GM23248 (cell line): ENCODE measurements around the gene ZFPM1. TPM values are rescaled to one million over a fixed set of nuclear protein-coding genes. Genes with fewer than 3 reads are reported as not detected.

Experiments
- DNase-seq: peaks from one replicate; pipeline ENCODE4 v3.0.0-alpha.2; 2015
- H2AFZ ChIP-seq: fragments of 200-600 bp; sonication (generic); 2 replicates; pipeline ENCODE4 v1.6.1; 2016; ENCODE audit warnings: antibody characterized with exemption
- H3F3A ChIP-seq: fragments of 200-600 bp; sonication (generic); 2 replicates; pipeline ENCODE4 v1.6.1; 2016; ENCODE audit warnings: mild to moderate bottlenecking, antibody characterized with exemption, mixed run types; ENCODE audit not compliant: insufficient read depth
- H3K27ac ChIP-seq: fragments of 200-600 bp; sonication (generic); 2 replicates; pipeline ENCODE4 v1.5.1; 2016; ENCODE audit warnings: mild to moderate bottlenecking
- H3K27me3 ChIP-seq: fragments of 200-600 bp; sonication (generic); replicated peaks from 2 replicates; pipeline ENCODE4 v1.6.1; 2016; ENCODE audit warnings: mild to moderate bottlenecking; ENCODE audit not compliant: insufficient read depth
- H3K36me3 ChIP-seq: fragments of 200-600 bp; sonication (generic); 2 replicates; pipeline ENCODE4 v1.6.1; 2016; ENCODE audit warnings: low read depth, mild to moderate bottlenecking
- H3K4me1 ChIP-seq: fragments of 200-600 bp; sonication (generic); 2 replicates; pipeline ENCODE4 v1.6.1; 2016; ENCODE audit warnings: mild to moderate bottlenecking; ENCODE audit not compliant: insufficient read depth
- H3K4me2 ChIP-seq: fragments of 200-600 bp; sonication (generic); one replicate; pipeline ENCODE4 v1.6.1; 2016; ENCODE audit warnings: mild to moderate bottlenecking; ENCODE audit not compliant: unreplicated experiment
- H3K4me3 ChIP-seq: fragments of 200-600 bp; sonication (generic); 2 replicates; pipeline ENCODE4 v1.5.1; 2016; ENCODE audit warnings: mild to moderate bottlenecking
- H3K79me2 ChIP-seq: fragments of 200-600 bp; sonication (generic); 2 replicates; pipeline ENCODE4 v1.6.1; 2016; ENCODE audit warnings: mild to moderate bottlenecking; ENCODE audit not compliant: insufficient read depth
- H3K9ac ChIP-seq: fragments of 200-600 bp; sonication (generic); 2 replicates; pipeline ENCODE4 v1.6.1; 2016; ENCODE audit warnings: mild to moderate bottlenecking
- H3K9me2 ChIP-seq: fragments of 200-600 bp; sonication (generic); 2 replicates; pipeline ENCODE4 v1.6.1; 2016; ENCODE audit warnings: mixed run types, mild to moderate bottlenecking, moderate library complexity; ENCODE audit not compliant: insufficient read depth
- H3K9me3 ChIP-seq: fragments of 200-600 bp; sonication (generic); one replicate; pipeline ENCODE4 v1.6.1; 2017; ENCODE audit warnings: low read depth
- H4K20me1 ChIP-seq: fragments of 200-600 bp; sonication (generic); 2 replicates; pipeline ENCODE4 v1.6.0; 2016; ENCODE audit not compliant: insufficient read depth
- EZH2 ChIP-seq: fragments of 200-600 bp; sonication (generic); IDR thresholded peaks from 2 replicates; pipeline ENCODE4 v1.6.1; 2018; ENCODE audit warnings: antibody characterized with exemption, mild to moderate bottlenecking; ENCODE audit not compliant: insufficient read depth, poor library complexity, severe bottlenecking
- EZH2phosphoT487 ChIP-seq: fragments of 200-600 bp; sonication (generic); IDR thresholded peaks from 2 replicates; pipeline ENCODE4 v1.6.1; 2018; ENCODE audit warnings: antibody characterized with exemption, moderate library complexity, mild to moderate bottlenecking, low read depth; ENCODE audit not compliant: insufficient read depth
- WGBS, 2 experiments: methylation state at CpG; one replicate each; pipeline ENCODE4 v1.1.6; 2015 to 2017; ENCODE audit warnings: low lambda C conversion rate in 2 of 2, low coverage in 1 of 2; ENCODE audit errors: missing lambda C conversion rate in 2 of 2; 5-methylcytosine and 5-hydroxymethylcytosine counted together
- in situ Hi-C: fragments of 300-500 bp; cut with MboI; formaldehyde crosslinking; loops from 2 replicates; pipeline ENCODE4 v1.15.0; 2020
- polyA plus RNA-seq: library from polyadenylated mRNA; unstranded; fragments of >200 nt; fragmentation: Nextera tagmentation; extraction: Ambion mirVana; gene quantifications from 2 replicates; pipeline ENCODE4 v1.2.1, GENCODE V29; 2016
- total RNA-seq: library from RNA; depleted of rRNA; stranded (reverse); fragments of >200 nt; shearing (Covaris generic); gene quantifications from 2 replicates; pipeline ENCODE4 v1.2.3, GENCODE V29; 2014; rRNA removed

ZFPM1 gene
- total RNA-seq (0.25 and 2.4 TPM in 2 replicates), polyA plus RNA-seq (0.06 and 0.14 TPM in 2 replicates)

DNA sequence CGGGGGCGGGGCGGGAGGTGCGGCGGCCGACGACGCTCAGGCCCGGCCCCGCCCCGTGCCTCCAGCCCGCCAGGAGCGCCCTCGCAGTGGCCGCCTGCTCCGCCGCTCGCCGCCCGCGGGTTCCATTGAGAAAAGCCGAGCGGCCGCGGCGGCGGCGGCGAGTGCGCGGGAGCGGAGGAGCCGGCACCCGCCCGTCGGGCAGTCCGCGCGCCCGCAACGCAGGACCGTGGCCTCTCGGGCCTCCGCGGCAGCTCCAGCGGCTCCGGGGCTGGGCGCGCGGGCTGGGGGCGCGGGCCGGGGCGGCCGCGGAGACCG is at the start of gene ZFPM1:
ZFPM1 (plus strand) TSS at position 64 of the 315 bp plus-strand sequence. CDS start 359 bp downstream, outside the sequence.
- Histone ChIP-seq H3K9me3 (no peaks in the 10 kb centered on the region), H3K4me3 (peak within 1 kb of the TSS; percentile 79), H3K27me3 (no peaks in the 10 kb centered on the region), H3K9me2 (no peaks in the 10 kb centered on the region), H4K20me1 (no peaks in the 10 kb centered on the region), H3K36me3 (no peaks in the 10 kb centered on the region), H3K4me1 (no peaks in the 10 kb centered on the region), H3K9ac (peak within 1 kb of the TSS; percentile 65), H3K79me2 (no peaks in the 10 kb centered on the region), H2AFZ (peak within 1 kb of the TSS; percentile 83), H3K4me2 (peak within 1 kb of the TSS; percentile 52), H3F3A (no peaks in the 10 kb centered on the region), H3K27ac (no peak within 1 kb of the TSS)
- TF ChIP-seq EZH2 (no peak), EZH2phosphoT487 (no peak)
- 1 to 2% methylated on average over 10 to 36 of the region's 57 CpGs for WGBS, 2 experiments
- in situ Hi-C loops, result loop anchor here (10.0 kb wide), 1 partner anchor 72 kb away; no protein-coding TSS in a partner anchor
- DNase-seq, result no peak

DNA sequence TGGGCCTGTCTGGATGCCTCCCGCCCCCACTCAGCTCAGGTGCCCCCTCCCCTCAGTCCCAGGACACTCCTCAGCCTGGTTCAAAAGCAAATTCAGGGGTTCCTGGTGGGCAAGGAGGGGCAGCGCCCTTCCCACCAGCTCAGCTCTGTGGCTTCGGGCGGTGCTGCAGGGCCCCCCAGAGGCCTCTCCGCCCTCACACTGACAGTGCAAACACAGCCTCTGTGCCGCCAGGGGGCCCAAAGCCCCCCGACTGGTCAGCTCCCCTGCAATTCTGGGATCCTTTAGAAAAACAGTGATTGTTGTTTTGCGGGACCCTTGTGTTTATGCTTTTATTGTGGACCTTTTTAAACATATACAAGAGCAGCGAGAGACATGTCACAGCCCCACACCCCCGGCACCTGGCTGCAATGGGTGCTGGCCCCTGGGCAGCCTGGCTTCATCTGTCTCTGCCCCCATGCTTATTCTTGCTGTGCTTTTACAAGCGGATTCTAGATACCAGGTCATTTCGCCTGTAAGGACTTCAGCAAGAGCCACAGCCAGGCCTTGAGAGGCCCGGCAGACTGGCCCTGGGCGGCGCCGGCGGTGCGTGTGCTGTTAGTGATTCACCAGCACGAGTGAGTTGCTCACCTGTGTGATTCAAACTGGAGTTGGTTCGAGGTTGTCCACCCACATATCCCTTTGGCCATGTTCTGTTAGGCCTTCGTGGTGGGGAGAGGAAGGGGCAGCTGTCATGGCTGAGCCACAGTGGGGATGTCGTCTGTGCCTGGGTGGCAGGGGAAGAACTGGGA is 49.1 kb upstream of the ZFPM1 start:
- 85% methylated on average over 22 of the region's 22 CpGs for WGBS, 2 experiments
- Histone ChIP-seq H3K27me3 (no peaks in the 10 kb centered on the region), H3K4me3 (no peak overlapping the region), H2AFZ (no peak overlapping the region), H3F3A (no peaks in the 10 kb centered on the region), H3K27ac (no peak overlapping the region), H3K4me2 (no peak overlapping the region), H3K9me3 (no peaks in the 10 kb centered on the region), H4K20me1 (no peaks in the 10 kb centered on the region), H3K36me3 (no peaks in the 10 kb centered on the region), H3K9ac (no peak overlapping the region), H3K79me2 (peaks cover 12% of the 10 kb centered on the region), H3K9me2 (no peaks in the 10 kb centered on the region), H3K4me1 (peaks cover 10% of the 10 kb centered on the region)
- DNase-seq, result no peak
- in situ Hi-C loops, result no loop called here
- no peak for TF ChIP-seq EZH2phosphoT487
- TF ChIP-seq EZH2, result no peak

DNA sequence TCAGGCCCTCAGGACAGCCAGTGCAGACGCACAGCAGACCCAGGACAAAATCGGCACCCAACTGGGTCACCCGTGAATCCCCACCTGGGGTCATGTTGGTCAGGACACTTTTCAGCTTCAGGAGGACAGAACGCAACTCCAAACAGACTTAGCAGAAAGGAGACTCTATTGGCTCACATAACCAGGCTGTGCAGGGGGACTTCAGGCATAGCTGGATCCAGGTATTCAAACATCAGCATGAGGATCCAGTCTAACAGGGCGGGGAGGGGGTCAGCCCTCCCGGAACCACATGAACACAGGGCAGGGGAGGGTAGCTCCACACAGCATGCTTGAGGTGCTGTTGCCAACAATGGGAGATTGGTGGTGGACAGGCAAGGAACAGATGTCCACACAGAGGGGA is 48.3 kb upstream of the ZFPM1 start:
- no peaks in the 10 kb centered on the region for H3K9me3 ChIP-seq
- no peaks in the 10 kb centered on the region for H3K27me3 ChIP-seq
- H3K4me3 ChIP-seq, result no peak overlapping the region
- TF ChIP-seq EZH2phosphoT487 (no peak), EZH2 (no peak)
- 84 to 86% methylated on average over 6 of the region's 6 CpGs for WGBS, 2 experiments
- no peaks in the 10 kb centered on the region for H3F3A ChIP-seq
- H2AFZ ChIP-seq, result no peak overlapping the region
- peaks cover 13% of the 10 kb centered on the region for H3K79me2 ChIP-seq
- no peak overlapping the region for H3K27ac ChIP-seq
- no peak overlapping the region for H3K4me2 ChIP-seq
- no peak overlapping the region for H3K9ac ChIP-seq
- H3K36me3 ChIP-seq, result no peaks in the 10 kb centered on the region
- H3K4me1 ChIP-seq, result peaks cover 10% of the 10 kb centered on the region
- H3K9me2 ChIP-seq, result no peaks in the 10 kb centered on the region
- no peaks in the 10 kb centered on the region for H4K20me1 ChIP-seq
- no peak for DNase-seq
- in situ Hi-C loops, result no loop called here

DNA sequence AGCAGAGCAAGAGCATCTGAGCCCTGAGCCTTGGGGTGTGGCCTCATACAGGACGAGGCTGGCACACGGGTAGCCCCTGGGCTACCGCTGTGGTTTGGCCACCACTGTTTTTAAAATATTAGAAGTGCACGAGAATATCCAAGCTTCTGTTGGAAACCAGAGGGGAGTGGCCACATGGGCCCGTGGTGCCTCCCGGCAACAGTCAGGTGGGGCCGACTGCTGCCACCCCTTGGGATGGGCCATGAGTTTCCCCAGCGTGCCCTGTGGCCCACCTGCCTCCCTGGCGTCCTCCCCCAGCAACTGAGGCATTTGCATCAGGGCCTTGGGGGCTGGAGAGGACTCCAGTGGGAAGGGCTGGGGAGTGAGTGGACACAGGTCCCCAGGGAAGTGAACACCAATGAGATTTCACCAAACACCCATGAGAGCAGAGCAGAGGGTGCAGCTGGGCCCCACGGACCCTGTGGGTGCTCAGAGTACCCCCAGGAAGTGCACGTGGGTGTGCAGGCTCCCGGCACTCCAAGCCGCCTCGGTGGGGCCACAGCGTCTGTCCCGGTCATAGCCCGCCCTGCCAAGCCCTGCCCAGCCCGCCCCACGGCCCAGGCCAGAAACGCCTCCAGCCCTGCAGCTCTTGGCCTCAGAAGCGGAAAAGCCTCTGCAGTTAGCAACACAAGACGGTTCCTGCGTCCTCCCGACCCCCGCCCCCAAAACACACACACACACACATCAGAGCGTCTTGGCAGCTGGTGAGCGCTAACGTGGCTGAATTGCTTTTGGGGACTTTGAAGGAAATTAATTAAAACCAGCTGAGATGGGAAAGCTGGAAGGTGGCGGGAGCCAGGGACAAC is 47.6 kb upstream of the ZFPM1 start:
- peak overlapping the region; percentile 35 for H2AFZ ChIP-seq
- H3K4me2 ChIP-seq, result peak overlapping the region; percentile 46

More for the DNA sequence above, 47.6 kb upstream of the ZFPM1 start:
- WGBS, 2 experiments, result 10 to 11% methylated on average over 19 to 22 of the region's 29 CpGs
- H3K27me3 ChIP-seq, result no peaks in the 10 kb centered on the region
- H3K4me1 ChIP-seq, result peaks cover 10% of the 10 kb centered on the region
- DNase-seq, result peak; percentile 86
- H3K4me3 ChIP-seq, result peak overlapping the region; percentile 23
- no peaks in the 10 kb centered on the region for H4K20me1 ChIP-seq
- no peaks in the 10 kb centered on the region for H3F3A ChIP-seq
- TF ChIP-seq EZH2 (no peak), EZH2phosphoT487 (no peak)
- H3K9me3 ChIP-seq, result no peaks in the 10 kb centered on the region
- peak overlapping the region; percentile 71 for H3K9ac ChIP-seq
- no peaks in the 10 kb centered on the region for H3K9me2 ChIP-seq
- in situ Hi-C loops, result no loop called here
- no peaks in the 10 kb centered on the region for H3K36me3 ChIP-seq
- peaks cover 13% of the 10 kb centered on the region for H3K79me2 ChIP-seq
- H3K27ac ChIP-seq, result peak overlapping the region; percentile 19; the same call in 1 of the 2 replicates
